ENCODE results near the gene RALY.
A peak's percentile ranks its signal among the peaks of the same experiment; 100 is the strongest.

Gene RALY

GRCh38 chr20:34110745-34111641 lies 117.3 kb downstream of the RALY start:
- TF ChIP-seq, protein P1, sequence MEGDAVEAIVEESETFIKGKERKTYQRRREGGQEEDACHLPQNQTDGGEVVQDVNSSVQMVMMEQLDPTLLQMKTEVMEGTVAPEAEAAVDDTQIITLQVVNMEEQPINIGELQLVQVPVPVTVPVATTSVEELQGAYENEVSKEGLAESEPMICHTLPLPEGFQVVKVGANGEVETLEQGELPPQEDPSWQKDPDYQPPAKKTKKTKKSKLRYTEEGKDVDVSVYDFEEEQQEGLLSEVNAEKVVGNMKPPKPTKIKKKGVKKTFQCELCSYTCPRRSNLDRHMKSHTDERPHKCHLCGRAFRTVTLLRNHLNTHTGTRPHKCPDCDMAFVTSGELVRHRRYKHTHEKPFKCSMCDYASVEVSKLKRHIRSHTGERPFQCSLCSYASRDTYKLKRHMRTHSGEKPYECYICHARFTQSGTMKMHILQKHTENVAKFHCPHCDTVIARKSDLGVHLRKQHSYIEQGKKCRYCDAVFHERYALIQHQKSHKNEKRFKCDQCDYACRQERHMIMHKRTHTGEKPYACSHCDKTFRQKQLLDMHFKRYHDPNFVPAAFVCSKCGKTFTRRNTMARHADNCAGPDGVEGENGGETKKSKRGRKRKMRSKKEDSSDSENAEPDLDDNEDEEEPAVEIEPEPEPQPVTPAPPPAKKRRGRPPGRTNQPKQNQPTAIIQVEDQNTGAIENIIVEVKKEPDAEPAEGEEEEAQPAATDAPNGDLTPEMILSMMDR (IDR thresholded peaks at IDR 0.05; ENCODE audit: low read depth, low read length), result no peak
- in situ Hi-C loops (cut with HindIII; ENCODE audit: low sequenced_read_pairs), result no loop called here
- peak overlapping the region; percentile 69 for H3K4me3 ChIP-seq (ENCODE audit: low read depth, low read length)
- DNase-seq (ENCODE audit: low read depth, low spot score), result peak; percentile 52

DNA sequence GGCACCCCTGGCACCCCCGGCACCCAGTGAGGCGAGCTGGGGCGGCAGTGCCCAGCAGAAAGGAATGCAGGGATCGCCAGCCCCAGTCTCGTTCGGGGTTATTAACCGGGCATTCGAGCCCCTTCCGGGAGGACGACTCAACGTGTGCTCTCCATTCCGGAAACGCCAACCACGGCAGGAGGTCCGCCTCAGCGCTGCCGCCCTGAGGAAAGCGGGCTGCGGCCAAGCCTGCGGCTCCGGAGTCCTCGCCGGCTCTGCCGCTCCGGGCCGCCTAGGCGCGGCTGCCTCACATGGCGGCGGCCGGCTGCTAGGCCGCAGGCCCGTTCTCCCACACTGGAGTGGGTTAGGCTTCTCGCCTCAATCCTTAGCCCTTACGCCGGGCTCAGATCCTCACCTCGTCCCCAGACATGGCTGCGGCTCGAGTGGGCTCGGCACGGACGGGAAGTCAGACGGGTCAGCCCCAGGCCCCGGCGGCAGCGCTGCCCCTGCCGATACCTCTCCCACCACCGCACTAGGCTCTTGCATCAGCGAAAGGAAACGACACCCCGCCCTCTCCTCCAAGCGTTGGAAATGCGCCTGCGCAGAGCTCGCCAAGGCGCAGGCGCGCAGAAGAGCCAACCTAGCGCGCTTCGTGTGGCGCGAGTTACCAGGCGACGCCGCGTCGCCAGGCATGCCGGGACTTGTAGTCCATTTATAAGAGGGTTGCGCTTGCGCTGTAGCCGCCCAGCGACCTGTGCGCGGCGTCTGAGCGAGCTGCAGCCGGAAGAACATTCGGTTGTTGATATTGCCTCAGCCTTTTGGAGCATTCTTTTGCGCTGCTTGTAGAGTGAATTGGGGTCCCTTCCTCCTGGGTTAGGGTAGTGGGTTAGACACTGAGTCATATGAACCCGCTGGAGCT lies 118.2 kb downstream of the RALY start, which contains the start of gene EIF2S2:
EIF2S2 (minus strand) TSS at position 542 of the 898 bp plus-strand sequence; CDS start at position 409, 133 bp downstream.
- in situ Hi-C loops (cut with HindIII; ENCODE audit: low sequenced_read_pairs), result no loop called here
- DNase-seq (ENCODE audit: low read depth, low spot score), result peak; percentile 100
- TF ChIP-seq, protein P1 (IDR thresholded peaks at IDR 0.05; ENCODE audit: low read depth, low read length), result no peak
- peak within 1 kb of the TSS; percentile 69 for H3K4me3 ChIP-seq (ENCODE audit: low read depth, low read length)

DNA sequence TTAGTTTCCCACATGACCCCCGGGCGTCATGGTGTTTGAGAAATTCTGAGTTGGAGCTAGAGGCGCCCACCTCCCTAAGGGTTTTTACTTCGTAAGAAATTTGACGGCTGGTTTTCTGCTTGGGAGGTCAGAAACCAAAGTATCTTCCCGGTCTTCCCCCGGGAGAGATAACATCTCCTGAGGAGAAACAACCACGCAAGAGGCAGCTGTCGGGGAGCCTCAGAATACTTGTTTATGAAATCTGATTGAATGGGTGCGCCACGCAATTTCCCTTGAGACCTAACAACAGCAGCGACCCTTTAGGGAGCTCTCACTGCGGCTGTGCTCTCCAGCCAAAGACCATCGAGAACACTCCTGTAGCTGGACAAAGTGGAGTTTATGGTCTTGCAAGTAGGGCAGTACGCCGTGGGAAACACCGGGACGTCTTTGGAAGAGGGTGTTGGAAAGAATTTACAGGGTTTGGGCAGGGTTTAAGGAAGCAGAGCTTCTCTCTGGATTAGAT lies 118.9 kb downstream of the RALY start:
- no peak for DNase-seq (ENCODE audit: low read depth, low spot score)
- in situ Hi-C loops (cut with HindIII; ENCODE audit: low sequenced_read_pairs), result no loop called here
- TF ChIP-seq, protein P1 (IDR thresholded peaks at IDR 0.05; ENCODE audit: low read depth, low read length), result no peak
- peak overlapping the region; percentile 69 for H3K4me3 ChIP-seq (ENCODE audit: low read depth, low read length)

- in situ Hi-C loops (cut with HindIII; ENCODE audit: low sequenced_read_pairs), result no loop called here
These were observed 121.1 kb downstream of the RALY start for GRCh38 chr20:34114809-34115208.

DNA sequence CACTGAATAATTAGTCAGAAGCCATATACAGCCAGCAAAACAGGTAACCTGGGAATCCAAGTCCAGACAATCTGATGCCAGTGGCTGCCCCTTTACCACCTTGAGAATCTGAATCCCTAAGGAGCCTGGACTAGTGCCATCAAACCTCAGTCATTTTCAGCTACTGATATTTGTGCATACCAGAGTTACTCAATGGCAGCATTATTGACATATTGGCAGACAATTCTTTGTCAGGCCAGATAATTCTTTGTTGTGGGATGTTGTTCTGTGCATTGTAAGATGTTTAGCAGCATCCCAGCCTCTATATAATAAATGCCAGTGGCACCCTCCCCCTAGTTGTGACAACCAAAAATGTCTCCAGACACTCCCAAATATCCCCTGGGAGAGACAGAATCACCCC lies 121.5 kb downstream of the RALY start:
- TF ChIP-seq, protein P1 (IDR thresholded peaks at IDR 0.05; ENCODE audit: low read depth, low read length), result no peak
- in situ Hi-C loops (cut with HindIII; ENCODE audit: low sequenced_read_pairs), result no loop called here
- H3K4me3 ChIP-seq (ENCODE audit: low read depth, low read length), result no peak overlapping the region
- no peak for DNase-seq (ENCODE audit: low read depth, low spot score)

More at GRCh38 chr20:34114809-34115208, 121.1 kb downstream of the RALY start:
- TF ChIP-seq, protein P1 (IDR thresholded peaks at IDR 0.05; ENCODE audit: low read depth, low read length), result no peak
- no peak overlapping the region for H3K4me3 ChIP-seq (ENCODE audit: low read depth, low read length)
- DNase-seq (ENCODE audit: low read depth, low spot score), result no peak

GRCh38 chr20:34120213-34120612 lies 126.5 kb downstream of the RALY start:
- no peak overlapping the region for H3K4me3 ChIP-seq (ENCODE audit: low read depth, low read length)
- TF ChIP-seq, protein P1 (IDR thresholded peaks at IDR 0.05; ENCODE audit: low read depth, low read length), result no peak
- in situ Hi-C loops (cut with HindIII; ENCODE audit: low sequenced_read_pairs), result no loop called here
- DNase-seq (ENCODE audit: low read depth, low spot score), result no peak

All from astrocyte of the spinal cord (primary cell).